Measurements from ENCODE around the gene SLC25A15.

SLC25A15 gene

DNA sequence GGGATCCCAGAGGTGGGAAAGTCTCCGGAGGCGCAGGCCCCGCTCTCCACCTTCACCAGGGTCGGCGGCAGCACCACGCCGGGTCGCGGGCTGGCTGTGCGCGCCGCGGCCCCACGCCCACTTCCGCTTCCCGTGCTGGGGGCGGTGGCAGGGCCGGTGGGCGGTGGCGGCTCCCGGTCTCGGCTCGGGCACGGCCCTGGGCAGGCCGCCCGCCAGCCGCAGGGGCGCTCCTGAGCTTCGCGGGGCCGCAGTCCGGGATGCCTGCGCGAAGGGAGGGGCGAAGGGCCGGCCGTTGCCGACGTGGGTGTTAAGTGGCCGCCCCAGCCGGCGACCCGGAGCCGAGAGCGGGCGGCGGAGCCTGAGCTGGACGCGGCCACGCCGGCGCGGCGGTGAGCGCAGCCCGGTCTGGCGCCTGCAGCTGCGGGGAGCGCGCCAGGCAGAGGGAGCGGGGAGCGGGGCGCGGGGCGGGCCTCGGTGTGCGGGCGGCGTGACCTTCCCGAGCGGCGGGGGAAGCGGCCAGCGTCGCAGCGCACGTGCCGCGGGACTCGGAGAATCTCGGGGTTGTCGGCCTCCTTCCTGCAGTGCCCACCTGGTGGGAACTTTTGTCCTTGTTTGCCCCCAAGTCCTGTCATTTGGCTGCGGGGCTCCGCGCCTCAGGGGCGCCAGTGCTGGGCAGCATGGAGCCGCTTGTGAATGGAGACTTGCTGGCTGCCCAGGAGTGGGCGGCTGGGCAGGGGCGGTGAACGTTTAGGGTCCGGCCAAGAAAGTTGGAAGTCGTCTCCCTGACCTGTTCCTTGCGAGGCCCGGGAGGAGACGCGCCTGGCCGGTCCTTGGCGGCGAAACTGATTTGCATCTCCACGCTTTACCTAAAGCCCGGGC, at the start of gene SLC25A15:
Gene SLC25A15 (plus strand): TSS at position 337 of the 879 bp plus-strand sequence. CDS start 3,616 bp downstream, outside the sequence.
- peak; percentile 95 for DNase-seq

DNA sequence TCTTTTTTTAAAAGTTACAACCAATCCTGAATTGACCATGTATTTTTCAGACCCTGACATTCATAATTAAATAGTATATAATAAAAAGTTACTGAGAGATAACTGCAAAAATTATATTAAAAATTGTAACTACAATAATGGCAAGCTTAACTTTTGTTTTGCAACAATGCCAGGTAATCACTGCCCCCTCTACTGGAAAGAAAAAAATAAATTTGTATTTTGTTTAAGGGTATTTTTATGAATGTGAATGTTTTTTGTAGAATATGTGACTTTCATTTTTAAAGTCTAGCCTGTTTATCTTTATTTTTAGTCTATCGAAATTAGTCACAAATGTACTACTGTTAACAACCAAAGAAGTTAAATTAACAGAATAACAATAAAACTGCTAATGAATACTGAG, 40.1 kb upstream of the SLC25A15 start:
- peak; percentile 20 for DNase-seq

DNA sequence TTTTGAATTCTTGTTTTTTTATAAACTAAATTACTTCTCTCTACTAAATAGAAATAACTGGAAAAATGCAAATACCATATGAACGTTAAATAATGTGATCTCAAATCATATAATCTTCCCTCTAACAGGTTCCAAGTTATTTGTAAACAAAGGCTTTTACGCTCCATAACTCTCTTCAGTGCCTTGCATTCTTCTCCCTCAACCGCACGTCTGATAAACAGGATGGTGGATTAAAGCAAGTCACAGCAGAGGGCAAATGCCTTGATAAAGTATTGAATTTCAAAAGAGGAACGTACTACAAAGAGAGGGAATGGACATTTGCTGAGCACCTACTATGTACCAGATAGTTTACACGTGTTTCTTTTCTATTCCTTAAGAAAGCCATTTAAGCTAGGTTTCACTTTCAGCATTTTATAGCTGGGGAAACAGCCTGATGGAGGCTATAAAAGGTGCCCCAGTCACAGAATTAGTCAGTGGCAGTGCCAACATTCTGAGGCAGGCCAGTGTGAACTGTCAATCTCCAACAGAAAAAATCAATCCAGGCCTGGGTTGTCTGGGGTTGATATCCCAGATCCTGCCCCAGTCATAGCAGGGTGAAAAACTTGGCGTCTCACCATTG, 34.2 kb upstream of the SLC25A15 start:
- DNase-seq = no peak

DNA sequence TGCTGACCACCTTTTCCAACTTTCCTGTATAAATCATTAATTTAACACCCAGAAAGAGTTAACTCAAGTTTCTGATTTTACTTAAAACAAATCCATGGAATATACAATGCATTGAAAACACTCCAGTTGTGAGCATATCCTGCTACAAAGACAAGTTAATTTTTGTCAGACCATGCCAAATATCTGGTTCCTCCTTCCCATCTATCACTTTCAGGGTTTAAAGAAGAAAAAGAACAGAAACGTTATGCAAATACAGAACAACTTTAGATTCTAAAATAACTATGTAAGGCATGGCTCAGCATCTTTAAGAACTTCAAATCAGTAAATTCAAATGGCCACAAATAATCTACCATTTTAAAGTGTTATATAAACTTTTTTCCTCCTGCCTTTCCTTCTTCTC, 33.4 kb upstream of the SLC25A15 start:
- DNase-seq = no peak

DNA sequence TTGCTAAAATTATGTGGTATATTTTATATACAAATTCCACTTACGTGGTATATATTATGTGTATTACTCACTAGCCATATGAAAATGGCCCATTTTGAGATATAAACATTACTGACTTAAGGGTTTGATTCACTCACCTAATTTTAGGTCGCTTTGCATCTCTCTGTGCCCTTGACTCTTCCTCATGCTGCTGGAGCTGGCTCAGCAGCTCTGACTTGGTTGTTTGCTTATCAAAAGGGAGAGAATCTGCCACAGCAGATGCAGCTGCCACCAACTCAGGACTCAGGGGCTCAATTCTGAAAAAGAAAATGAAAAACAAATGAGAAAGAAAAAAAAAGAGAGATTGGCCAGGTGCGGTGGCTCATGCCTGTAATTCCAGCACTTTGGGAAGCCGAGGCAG, 30.6 kb upstream of the SLC25A15 start:
- DNase-seq = no peak

DNA sequence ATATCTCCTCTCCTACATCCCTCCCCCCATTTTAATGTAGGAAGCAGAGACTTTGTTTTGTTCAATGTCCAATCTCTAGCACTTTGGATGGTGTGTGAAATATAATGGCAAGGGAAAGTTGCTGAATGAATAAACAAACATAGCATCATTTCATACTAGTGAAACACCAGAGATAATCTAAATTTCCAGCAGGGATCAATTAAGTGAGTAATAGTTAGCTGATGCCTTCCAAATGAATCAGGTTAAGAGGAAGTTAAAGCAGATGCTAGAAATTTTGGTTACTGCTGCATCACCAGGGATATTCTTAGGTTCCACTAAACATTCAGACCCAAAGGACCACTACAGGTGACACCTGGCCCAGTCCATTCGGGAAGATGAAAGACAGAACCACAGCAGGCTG, 26.6 kb upstream of the SLC25A15 start:
- no peak for DNase-seq

DNA sequence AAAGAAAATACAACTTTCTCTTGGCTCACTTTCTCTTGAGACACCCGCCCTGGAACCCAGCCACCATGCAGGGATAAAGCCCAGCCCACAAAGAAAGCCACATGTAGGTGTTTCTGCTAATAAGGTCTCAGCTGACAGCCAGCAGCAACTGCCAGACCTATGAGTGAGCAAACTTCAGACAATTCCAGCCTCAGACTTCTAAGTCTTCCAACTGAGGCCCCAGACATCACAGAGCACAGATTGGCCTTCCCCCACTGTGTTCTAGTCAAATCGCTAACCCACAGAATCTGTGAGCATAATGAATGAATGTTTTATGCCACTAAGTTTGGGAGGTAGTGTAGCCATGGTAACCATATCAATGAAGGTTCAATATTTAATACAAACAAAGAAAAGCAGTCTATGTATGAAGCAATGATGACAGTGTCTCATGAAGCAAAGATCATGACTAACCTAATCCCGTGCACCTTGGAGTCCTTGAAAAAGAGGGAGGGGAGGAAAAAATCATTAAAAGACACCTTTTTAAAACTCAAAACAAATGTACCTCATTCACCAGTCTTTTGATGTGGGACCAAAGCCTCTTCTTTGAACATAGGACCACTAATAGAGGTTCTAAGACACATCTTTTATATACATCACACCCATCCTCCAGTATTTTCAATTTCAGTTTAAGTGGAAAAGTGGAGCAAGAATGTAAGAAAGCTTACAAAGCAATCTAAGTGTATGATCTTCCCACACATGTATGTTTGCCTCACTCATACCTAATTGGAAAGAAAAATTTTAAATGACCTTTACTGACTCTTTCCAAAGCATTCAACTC, 24.6 kb upstream of the SLC25A15 start:
- peak; percentile 44 for DNase-seq

DNA sequence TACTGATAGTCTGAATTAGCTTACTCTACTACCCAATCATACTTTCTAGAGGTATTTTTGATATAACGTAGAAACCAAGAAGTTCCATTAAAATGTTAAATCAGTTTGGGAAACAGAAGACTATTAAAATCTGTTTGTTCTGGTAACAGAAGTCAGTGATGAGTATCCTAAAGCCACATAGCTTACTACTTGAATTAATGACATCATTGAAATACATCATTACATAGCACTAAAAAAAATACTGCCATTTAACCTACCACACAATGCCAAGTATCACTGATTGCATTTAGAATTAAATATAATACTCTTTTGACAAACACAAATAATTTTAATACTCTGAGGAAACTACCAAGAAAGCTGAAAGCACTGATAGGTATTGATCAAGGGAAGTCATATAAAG, 23.8 kb upstream of the SLC25A15 start:
- no peak for DNase-seq

DNA sequence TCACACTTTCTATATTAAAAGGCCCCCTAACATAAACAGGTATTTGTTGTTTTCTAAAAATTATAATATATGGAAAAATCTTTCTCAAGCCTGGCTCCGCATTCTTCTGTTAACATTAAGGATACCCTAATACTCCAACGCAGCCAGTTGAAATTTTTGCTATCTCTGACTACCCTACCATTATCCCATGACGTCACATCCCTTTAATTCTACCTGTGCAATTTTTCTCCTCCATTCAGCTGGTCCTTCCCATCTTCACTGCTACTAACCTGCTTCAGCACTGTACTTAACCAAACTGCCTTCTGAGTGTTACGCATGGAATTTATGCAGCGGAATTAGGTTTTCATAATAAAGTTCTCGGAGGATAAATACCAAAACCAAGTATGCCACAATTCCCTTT, 19.4 kb upstream of the SLC25A15 start:
- no peak for DNase-seq

DNA sequence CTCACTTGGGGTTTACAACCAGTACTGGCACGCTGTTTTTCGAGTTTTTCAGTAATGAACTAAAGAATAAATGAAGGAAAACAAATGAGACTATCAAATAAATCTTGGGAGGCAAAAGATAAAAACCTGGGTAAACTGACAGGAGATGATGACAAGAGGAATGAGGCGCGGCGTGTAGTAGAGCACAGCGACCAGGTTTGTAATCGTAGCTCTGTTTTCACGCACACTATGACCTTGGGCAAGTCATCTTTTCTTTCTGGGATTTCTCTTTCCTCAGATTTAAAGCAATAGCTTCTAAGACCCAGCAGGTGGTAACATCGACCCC, 18.8 kb upstream of the SLC25A15 start:
- DNase-seq = no peak

DNA sequence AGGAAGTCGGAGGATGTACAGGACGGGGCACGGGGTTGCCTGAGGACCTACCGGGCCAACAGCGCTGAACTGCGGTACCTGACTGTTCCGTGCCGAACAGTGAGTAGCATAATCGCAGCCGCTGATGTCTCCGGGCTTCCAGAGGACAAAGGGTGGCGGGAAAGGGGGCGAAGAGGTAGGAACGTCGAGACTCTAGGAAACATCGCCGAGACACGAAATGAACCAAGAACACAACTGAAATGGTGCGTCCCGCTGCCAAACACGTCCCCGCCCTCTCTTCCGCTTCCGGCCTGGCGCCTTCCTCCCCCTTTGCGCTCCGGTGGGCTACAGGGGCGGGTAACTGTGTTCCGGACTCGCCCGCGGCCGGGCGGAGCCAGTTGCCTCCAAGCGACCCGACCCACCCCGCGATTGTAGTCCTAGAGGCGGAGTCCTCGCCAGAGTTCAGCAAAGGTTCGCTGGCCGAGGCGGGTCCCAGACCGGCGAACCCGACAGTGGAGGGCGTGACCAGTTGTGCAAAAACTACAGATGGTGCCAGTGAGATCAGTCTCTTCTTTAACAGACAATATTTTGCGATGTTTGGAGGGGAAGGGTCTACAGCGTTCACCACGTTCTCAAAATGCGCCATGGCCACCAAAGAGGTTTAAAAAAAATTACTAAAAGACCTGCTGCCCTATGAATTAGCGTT, 18.3 kb upstream of the SLC25A15 start, which contains the start of gene MRPS31:
Gene MRPS31 (minus strand): TSS at position 257 of the 685 bp plus-strand sequence. CDS start 54 bp downstream, at position 203.
- peak; percentile 99 for DNase-seq

DNA sequence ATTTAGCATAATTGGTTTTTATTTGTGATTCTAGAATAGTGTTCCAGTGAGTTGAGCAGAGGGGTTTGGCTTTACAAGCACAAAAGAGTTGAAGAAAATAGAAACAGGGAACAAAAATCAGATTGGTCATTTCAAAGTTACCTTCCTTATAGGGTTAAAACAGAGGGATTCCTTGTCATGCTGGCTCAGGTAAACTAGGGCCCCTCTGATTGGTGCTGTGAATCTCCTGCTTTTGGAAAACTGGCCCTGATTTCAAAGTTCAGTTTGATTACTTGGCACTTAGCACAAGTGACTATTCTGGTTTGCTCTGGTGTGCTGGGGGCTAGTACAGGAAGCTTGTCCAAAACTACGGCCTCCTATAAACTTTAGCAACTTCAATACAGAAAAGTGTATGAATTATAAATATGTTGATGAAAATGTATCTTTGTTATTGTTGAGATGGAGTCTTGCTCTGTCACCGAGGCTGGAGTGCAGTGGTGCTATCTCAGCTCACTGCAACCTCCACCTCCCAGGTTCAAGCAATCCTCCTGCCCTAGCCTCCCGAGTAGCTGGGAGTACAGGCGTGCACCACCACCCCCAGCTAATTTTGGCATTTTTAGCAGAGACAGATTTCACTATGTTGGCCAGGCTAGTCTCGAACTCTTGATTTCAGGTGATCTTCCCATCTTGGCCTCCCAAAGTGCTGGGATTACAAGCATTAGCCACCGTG, 16.5 kb upstream of the SLC25A15 start:
- no peak for DNase-seq

DNA sequence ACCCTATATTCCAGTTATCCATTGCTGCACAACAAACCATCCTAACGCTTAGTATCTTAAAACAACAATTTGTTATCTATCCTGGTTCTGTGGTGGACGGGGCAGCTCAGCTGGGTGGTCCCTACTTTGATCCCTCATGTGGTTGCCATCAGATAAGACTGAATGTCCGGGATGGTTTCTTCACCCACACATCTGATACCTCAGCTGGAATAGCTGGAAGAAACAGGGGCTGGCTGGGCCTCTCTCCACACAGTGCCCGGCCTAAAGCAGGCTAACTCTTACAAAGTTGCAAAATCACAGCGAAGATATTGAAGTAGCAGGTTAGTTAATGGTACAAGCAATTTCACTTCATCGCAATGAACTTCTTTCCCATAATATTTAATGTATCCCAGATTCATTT, 14.7 kb upstream of the SLC25A15 start:
- DNase-seq = no peak

DNA sequence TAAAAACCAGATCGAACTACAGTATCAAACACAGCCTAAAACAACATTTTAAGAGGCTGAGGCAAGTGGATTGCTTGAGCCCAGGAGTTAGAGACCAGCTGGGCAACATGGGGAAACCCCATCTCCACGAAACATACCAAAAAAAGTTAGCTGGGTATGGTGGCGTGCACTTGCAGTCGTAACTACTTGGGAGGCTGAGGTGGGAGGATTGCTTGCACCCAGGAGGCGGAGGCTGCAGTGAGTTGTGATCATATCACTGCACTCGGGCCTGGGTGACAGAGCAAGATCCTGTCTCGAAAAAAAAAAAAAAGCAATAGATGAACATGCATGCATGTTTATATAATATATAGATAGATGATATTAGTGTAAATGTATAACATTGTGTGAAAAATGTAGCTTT, 13.2 kb upstream of the SLC25A15 start:
- no peak for DNase-seq

DNA sequence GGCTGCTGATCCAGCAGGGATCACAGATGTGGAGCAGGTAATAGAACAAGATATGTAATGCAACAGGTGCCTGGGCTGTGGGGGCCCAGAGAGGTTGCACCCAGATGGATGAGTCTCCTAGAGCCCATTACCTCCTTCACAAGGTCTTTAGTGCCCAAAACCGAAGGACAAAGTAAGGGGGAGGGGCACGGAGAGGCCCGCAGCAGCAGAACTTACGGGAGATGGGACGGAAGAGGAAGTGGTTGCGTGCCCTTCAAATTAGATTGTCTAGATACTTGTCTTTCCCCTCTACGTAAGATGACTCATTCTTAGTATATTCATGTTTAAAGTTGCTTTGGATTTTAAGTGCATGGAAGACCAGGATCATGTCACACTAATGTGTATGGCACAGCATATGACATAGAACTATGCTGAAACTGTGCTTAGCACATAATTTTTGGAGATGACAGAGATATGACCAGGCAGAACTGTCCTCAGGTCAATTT, 12.7 kb upstream of the SLC25A15 start:
- DNase-seq = peak; percentile 91

DNA sequence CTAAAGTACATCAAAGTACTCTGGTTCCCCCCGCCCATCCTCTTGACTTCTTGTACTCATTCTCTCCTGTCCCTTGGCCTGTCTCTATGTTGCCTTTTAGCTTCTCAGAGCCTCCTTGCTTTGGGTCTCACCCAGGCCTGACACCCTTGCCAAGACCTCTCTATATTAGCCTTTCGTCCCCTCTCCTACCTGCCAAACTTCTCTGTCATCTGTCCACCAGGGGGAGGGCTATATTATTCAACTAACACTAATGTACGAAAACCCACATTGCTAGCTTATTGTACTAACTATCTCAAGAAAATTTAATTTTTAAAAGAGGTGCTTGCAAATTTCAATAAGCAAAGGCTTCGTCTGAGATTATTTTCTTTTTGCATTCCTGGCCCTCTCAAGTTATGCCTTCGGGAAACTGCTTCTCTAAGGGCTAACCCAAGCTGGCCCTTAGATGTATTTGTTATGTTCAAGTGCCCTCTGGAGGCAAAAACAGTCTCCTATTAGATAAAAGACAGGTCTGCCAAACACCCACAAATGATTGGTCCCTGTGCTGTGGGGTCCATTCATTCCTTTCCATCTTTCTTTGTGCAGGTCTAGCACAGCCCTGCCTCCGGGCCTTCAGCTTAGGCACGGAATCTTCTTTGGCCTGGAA, 12.1 kb upstream of the SLC25A15 start:
- peak; percentile 89 for DNase-seq

DNA sequence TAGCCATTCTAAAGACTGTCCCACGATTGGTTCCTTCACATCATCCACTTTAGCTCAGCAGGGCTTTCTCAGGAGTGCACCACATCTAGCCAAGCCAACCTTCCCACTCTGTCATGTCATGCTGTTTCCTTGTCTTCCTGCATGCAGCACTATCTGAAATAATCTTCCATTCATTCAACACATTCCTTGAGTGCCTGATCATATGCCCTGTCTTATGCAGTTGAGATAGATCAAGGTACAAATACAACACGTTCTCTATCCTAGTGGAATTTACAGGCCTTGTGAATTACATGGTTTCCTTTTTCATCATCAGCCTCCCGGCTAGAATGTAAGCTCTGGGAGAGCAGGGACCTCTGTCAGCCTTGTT, 11.6 kb upstream of the SLC25A15 start:
- DNase-seq = no peak

DNA sequence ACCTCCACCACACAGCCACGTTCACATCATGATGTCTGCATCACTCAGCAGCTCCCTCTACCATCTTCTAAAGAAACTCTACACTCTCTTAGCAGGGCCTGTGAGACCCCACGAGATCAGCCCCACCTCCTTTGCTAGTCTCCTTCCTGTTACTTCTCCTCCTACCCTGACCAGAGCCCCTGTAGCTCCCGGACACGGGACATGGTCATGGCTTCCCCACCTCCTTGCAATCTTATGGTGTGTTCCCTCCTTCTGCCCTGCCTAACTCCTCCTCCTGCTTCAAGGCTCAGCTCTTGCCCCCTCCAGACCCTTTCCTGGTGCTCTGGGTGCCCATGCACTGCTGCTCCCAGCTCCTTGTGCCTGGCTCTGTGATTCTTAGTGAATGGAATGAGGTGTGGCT, 10.4 kb upstream of the SLC25A15 start:
- no peak for DNase-seq

DNA sequence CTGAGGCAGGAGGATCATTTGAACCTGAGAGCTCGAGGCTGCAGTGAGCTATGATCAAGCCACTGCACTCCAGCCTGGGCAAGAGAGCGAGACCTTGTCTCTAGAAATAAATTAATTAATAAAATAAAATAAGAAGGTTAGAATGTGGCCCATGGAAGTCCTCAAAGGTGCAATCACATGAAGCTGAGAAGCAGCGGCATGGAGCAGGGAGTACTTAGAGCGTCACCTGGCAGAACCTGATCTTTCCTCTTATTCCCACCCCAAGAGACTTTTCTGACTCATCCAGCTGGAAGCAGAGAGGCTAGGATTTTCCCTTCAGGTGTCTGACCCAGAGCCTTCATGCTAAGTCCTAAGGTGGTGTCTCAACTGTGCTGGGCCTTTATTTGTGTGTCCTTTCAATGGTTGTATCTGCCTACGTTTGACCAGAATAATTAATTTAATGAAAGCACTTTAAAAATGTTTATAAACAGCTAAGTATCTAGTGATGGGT, 9.6 kb upstream of the SLC25A15 start:
- DNase-seq = no peak

DNA sequence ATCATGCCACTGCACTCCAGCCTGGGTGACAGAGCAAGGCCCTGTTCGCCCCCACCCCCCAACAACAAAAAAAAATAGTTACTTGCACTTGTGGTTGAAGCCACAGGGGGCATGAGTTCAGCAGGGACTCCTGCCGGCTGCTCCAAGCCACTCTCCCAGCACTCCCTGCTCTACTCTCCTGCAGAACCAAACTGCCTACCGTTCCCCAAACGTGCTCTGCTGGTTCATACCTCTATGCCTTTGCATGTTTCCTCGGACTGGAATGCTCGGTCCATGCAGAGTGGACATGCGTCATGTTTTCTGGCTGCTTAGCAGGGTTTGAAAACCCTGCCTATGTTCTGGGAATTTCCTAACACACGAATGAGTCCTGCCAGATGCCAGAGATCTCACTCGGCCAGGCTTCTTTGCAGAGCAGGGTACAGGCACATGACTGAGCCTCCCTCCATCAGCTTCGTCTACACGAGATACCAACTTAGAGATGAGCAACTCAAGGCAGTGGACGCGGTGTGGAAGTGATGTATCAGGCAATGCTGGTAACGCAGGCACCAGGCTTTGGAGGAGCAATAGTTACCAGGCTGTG, 8.5 kb upstream of the SLC25A15 start:
- peak; percentile 47 for DNase-seq

DNA sequence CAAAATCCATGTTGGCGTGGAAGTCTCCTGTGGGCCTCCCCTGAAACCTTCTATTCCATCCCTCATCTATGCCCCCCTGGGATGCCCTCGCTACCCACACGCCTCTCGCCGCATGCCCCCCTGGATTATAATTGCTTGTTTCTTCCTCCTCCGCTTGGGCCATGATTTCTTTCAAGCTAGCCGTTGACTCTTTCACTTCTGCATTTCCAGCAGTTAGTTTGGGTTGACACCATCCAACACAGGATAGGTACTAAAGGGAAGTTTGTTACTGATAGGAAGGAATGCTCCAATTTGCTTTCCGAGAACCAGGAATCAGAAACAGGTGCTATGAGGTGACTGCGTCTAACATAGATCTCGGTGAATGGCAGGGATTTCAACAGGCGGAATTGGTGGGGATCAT, 7.7 kb upstream of the SLC25A15 start:
- no peak for DNase-seq
